GM23248 (cell line): ENCODE results near the gene RALGAPB.

Experiments used
- EZH2 ChIP-seq: fragments of 200-600 bp; sonication (generic); IDR thresholded peaks from 2 replicates; pipeline ENCODE4 v1.6.1; 2018; ENCODE audit warnings: antibody characterized with exemption, mild to moderate bottlenecking; ENCODE audit not compliant: insufficient read depth, poor library complexity, severe bottlenecking
- EZH2phosphoT487 ChIP-seq: fragments of 200-600 bp; sonication (generic); IDR thresholded peaks from 2 replicates; pipeline ENCODE4 v1.6.1; 2018; ENCODE audit warnings: antibody characterized with exemption, moderate library complexity, mild to moderate bottlenecking, low read depth; ENCODE audit not compliant: insufficient read depth

DNA sequence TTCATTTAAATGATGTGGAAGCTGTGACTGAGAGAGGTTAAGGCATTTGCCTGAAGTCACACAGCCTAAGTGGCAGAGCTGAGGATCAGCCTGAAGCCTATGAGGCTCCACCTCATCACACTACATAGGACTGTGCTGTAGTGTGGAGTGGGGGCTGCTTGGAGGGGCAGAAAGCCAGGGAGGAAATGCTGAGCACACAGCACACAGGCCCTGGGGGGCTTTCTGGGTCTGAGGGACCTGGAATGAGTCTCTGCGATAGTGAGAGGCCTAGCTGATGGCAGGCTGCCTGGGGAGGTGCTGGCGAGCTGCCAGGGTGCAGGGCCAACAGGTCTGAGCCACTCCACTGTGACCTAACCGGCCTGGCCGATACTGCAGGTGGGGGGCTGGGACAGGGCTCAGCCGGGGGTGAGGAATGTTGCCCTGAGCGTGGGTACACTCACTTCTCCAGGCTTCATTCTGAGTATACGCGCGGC, 126.8 kb downstream of the RALGAPB start:
- TF ChIP-seq EZH2 (no peak), EZH2phosphoT487 (no peak)
